NCI-H2029 (cell line): ENCODE measurements around the gene NCAPH2.

Experiments
- DNase-seq: peaks from one replicate; lab custom pipeline; 2025; lab: John Stamatoyannopoulos, UW

Gene NCAPH2

DNA sequence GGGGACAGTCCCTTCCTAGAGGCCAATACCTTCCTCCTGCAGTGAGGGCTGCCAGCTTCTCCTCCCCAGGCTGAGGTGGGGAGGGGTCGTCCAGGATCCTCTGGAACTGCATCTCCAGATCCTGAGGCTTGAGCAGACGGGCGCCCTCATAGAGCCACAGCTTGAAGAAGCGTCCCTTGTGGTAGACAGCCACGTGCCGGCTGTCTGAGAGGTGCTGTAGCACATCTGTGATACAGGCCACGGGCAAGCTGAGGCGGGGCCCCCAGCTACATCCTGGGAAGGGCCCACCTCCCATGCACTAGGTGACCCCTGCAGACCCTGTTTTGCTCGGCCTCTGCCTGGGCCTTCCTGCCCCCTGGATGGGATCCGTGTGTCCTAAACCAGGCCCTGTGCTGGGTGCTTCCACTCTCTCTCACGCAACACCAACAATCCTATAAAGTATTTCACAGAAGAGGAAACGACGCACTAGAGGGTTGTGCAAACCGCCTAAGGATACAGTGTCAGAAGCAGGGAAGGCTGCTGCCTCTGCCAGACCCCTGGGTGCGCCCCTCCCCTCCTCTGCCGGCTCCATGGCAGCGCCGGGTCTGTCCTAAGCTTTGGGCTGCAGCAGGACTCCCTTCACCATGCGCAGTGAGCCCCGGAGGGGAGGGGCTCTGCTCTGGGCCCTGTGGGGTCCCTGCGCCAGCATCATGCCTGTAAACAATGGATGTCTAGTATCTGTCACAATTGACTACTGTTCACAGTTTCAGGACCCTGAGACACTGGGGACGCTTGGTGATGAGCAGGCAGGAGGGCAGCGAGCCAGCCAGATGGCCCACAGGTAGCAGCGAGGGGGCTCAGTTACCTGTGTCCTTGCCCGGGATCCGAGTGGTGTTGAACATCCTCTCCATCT lies 65.7 kb downstream of the NCAPH2 start:
- DNase-seq: no peak

DNA sequence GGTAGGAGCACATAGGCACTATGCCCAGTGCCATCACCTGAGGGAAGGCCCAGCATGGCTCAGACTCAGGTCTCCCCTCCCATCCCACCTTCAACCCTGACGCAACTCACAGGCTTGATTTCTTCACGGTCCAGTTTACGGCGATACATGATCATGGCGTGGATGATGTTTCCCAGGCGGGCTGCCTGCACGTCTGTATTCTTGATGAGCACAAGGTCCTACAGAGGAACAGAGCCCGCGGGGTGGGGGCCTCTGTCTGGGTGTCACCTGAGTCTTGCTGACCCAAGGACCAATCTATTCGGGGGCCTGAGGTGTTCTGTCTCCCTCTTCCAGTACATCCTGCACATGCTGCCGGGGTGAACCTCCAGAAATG lies 66.3 kb downstream of the NCAPH2 start:
- DNase-seq: no peak
